Measurements from ENCODE around the gene ANKRD45. TPM values are rescaled to one million over a fixed set of nuclear protein-coding genes. Genes with fewer than 3 reads are reported as not detected.
"Not testable (repeated sequence)": the region's sequence is repeated elsewhere in the genome, so short reads cannot be mapped to it uniquely, and the experiment has no call there.

ANKRD45 gene
- total and polyA plus RNA-seq, 4 donors = 2.3 to 10.5 (median 5.7) TPM

- DNase-seq = no peak
- WGBS, 2 donors = 86 to 92% methylated on average over 3 of the region's 3 CpGs
Measured at GRCh38 chr1:173628888-173629287, 40.8 kb downstream of the ANKRD45 start.

GRCh38 chr1:173627269-173627668 lies 42.4 kb downstream of the ANKRD45 start:
- peaks cover 0 to 3% (median 0%) of the 10 kb centered on the region in 4 donors for H3K9me3 ChIP-seq (ENCODE audit: control insufficient read depth in 4 of 4, insufficient read depth in 3 of 4, low read length in 3 of 4)
- H3K4me1 ChIP-seq (ENCODE audit: control insufficient read depth in 5 of 5, insufficient read depth in 5 of 5, low read length in 5 of 5) = no peaks in the 10 kb centered on the region
- DNase-seq (no peak), ATAC-seq (ENCODE audit: insufficient read depth, low FRiP score) (no peak)
- no peak overlapping the region for H3K27ac ChIP-seq (ENCODE audit: low read depth in 1 of 2, low read length in 1 of 2)
- H3K36me3 ChIP-seq (ENCODE audit: control insufficient read depth in 4 of 4, insufficient read depth in 4 of 4, low read length in 4 of 4) = no peaks in the 10 kb centered on the region
- no peak overlapping the region for H3K9ac ChIP-seq (ENCODE audit: insufficient read depth in 1 of 2, low read length in 2 of 2)
- no peaks in the 10 kb centered on the region for H3K27me3 ChIP-seq (ENCODE audit: control insufficient read depth in 3 of 3, insufficient read depth in 3 of 3, low read length in 2 of 3)
- H3K4me3 ChIP-seq = no peak overlapping the region
- no peak for TF ChIP-seq CTCF (IDR thresholded peaks at IDR 0.05; ENCODE audit: control extremely low read depth, extremely low read depth)

More at GRCh38 chr1:173628888-173629287, 40.8 kb downstream of the ANKRD45 start:
- Histone ChIP-seq H3K27me3 (ENCODE audit: control insufficient read depth in 3 of 3, insufficient read depth in 3 of 3, low read length in 2 of 3) (no peaks in the 10 kb centered on the region), H3K9me3 (ENCODE audit: control insufficient read depth in 4 of 4, insufficient read depth in 3 of 4, low read length in 3 of 4) (peaks cover 0 to 3% (median 0%) of the 10 kb centered on the region in 4 donors), H3K27ac (ENCODE audit: low read depth in 1 of 2, low read length in 1 of 2) (no peak overlapping the region), H3K4me1 (ENCODE audit: control insufficient read depth in 5 of 5, insufficient read depth in 5 of 5, low read length in 5 of 5) (no peaks in the 10 kb centered on the region), H3K4me3 (no peak overlapping the region), H3K9ac (ENCODE audit: insufficient read depth in 1 of 2, low read length in 2 of 2) (no peak overlapping the region), H3K36me3 (ENCODE audit: control insufficient read depth in 4 of 4, insufficient read depth in 4 of 4, low read length in 4 of 4) (no peaks in the 10 kb centered on the region)
- no peak for ATAC-seq (ENCODE audit: insufficient read depth, low FRiP score)
- TF ChIP-seq CTCF (IDR thresholded peaks at IDR 0.05; ENCODE audit: control extremely low read depth, extremely low read depth) = no peak

- no peak overlapping the region for H3K9ac ChIP-seq (ENCODE audit: insufficient read depth in 1 of 2, low read length in 2 of 2)
- 79 to 88% methylated on average over 4 of the region's 4 CpGs for WGBS, 2 donors
- H3K36me3 ChIP-seq (ENCODE audit: control insufficient read depth in 4 of 4, insufficient read depth in 4 of 4, low read length in 4 of 4) = no peaks in the 10 kb centered on the region
- no peaks in the 10 kb centered on the region for H3K4me1 ChIP-seq (ENCODE audit: control insufficient read depth in 5 of 5, insufficient read depth in 5 of 5, low read length in 5 of 5)
- no peak overlapping the region for H3K27ac ChIP-seq (ENCODE audit: low read depth in 1 of 2, low read length in 1 of 2)
- no peaks in the 10 kb centered on the region for H3K27me3 ChIP-seq (ENCODE audit: control insufficient read depth in 3 of 3, insufficient read depth in 3 of 3, low read length in 2 of 3)
- no peak for TF ChIP-seq CTCF (IDR thresholded peaks at IDR 0.05; ENCODE audit: control extremely low read depth, extremely low read depth)
- peaks cover 0 to 5% (median 0%) of the 10 kb centered on the region in 4 donors for H3K9me3 ChIP-seq (ENCODE audit: control insufficient read depth in 4 of 4, insufficient read depth in 3 of 4, low read length in 3 of 4)
- no peak overlapping the region for H3K4me3 ChIP-seq
- no peak for DNase-seq
- no peak for ATAC-seq (ENCODE audit: insufficient read depth, low FRiP score)
Measured at GRCh38 chr1:173616859-173617258, 52.8 kb downstream of the ANKRD45 start.

- not testable (repeated sequence) for H3K36me3 ChIP-seq (ENCODE audit: control insufficient read depth in 4 of 4, insufficient read depth in 4 of 4, low read length in 4 of 4); H3K9ac ChIP-seq (ENCODE audit: insufficient read depth in 1 of 2, low read length in 2 of 2); ATAC-seq (ENCODE audit: insufficient read depth, low FRiP score); DNase-seq; H3K27ac ChIP-seq (ENCODE audit: low read depth in 1 of 2, low read length in 1 of 2); H3K4me1 ChIP-seq (ENCODE audit: control insufficient read depth in 5 of 5, insufficient read depth in 5 of 5, low read length in 5 of 5); H3K9me3 ChIP-seq (ENCODE audit: control insufficient read depth in 4 of 4, insufficient read depth in 3 of 4, low read length in 3 of 4); H3K4me3 ChIP-seq; H3K27me3 ChIP-seq (ENCODE audit: control insufficient read depth in 3 of 3, insufficient read depth in 3 of 3, low read length in 2 of 3)
- 92 to 93% methylated on average over 28 to 32 of the region's 32 CpGs for WGBS, 2 donors
Measured at GRCh38 chr1:173613086-173613485, 56.6 kb downstream of the ANKRD45 start.
